HFFc6 (cell line): ENCODE measurements around the gene PRAME. TPM values are rescaled to one million over a fixed set of nuclear protein-coding genes. Genes with fewer than 3 reads are reported as not detected.

ENCODE experiments used
- DNase-seq: peaks from one replicate; pipeline ENCODE4 v3.0.0-alpha.2; 2018
- H3K27ac Mint-ChIP-seq: 2 replicates; pipeline ENCODE4 v1.8.0; 2020; ENCODE audit warnings: mild to moderate bottlenecking, mixed read lengths
- H3K27me3 Mint-ChIP-seq: 2 replicates; pipeline ENCODE4 v1.8.0; 2021; ENCODE audit warnings: mild to moderate bottlenecking, moderate library complexity, mixed read lengths; ENCODE audit not compliant: insufficient read depth
- H3K36me3 Mint-ChIP-seq: 2 replicates; pipeline ENCODE4 v1.8.0; 2021; ENCODE audit warnings: low read depth, mixed read lengths
- H3K4me1 Mint-ChIP-seq: 2 replicates; pipeline ENCODE4 v1.8.0; 2020; ENCODE audit warnings: low read depth, mixed read lengths
- H3K4me3 Mint-ChIP-seq: 2 replicates; pipeline ENCODE4 v1.8.0; 2020; ENCODE audit warnings: mild to moderate bottlenecking, moderate library complexity, mixed read lengths
- H3K9me3 Mint-ChIP-seq: 2 replicates; pipeline ENCODE4 v1.8.0; 2020; ENCODE audit warnings: mild to moderate bottlenecking, mixed read lengths
- CTCF ChIP-seq: fragments of 200-600 bp; sonication (generic); IDR thresholded peaks from 2 replicates; pipeline ENCODE4 v1.5.0; 2021; ENCODE audit warnings: antibody characterized with exemption, mild to moderate bottlenecking
- total RNA-seq, 6 experiments: library from RNA; stranded (reverse); fragmentation: NEBNext Ultra II Directional; extraction: Animal tissue kit (Norgen Biotek cat#: 25700); gene quantifications; 2 replicates in 1 of 6; 3 replicates in 5 of 6; pipeline ENCODE4 v1.2.3, GENCODE V29; 2021

The PRAME gene
- total RNA-seq, 6 experiments from 2014 or later = not detected

GRCh38 chr22:22547226-22547625 is 11.8 kb downstream of the PRAME start:
- H3K36me3 Mint-ChIP-seq = no peaks in the 10 kb centered on the region

GRCh38 chr22:22546490-22546889 is 12.6 kb downstream of the PRAME start:
- H3K36me3 Mint-ChIP-seq = no peaks in the 10 kb centered on the region
- no peak overlapping the region for H3K4me3 Mint-ChIP-seq
- H3K9me3 Mint-ChIP-seq = peaks cover 6% of the 10 kb centered on the region
- H3K4me1 Mint-ChIP-seq = no peaks in the 10 kb centered on the region
- H3K27me3 Mint-ChIP-seq = peaks cover 21% of the 10 kb centered on the region
- H3K27ac Mint-ChIP-seq = no peak overlapping the region
- no peak for DNase-seq
- no peak for TF ChIP-seq CTCF

More at GRCh38 chr22:22547226-22547625, 11.8 kb downstream of the PRAME start:
- Mint-ChIP-seq H3K4me1 (no peaks in the 10 kb centered on the region), H3K9me3 (peaks cover 4% of the 10 kb centered on the region), H3K27me3 (peaks cover 15% of the 10 kb centered on the region), H3K4me3 (no peak overlapping the region), H3K27ac (no peak overlapping the region)
- TF ChIP-seq CTCF = no peak
- DNase-seq = no peak

- no peaks in the 10 kb centered on the region for H3K36me3 Mint-ChIP-seq
- H3K27ac Mint-ChIP-seq = no peak overlapping the region
- no peak for TF ChIP-seq CTCF
- peaks cover 13% of the 10 kb centered on the region for H3K9me3 Mint-ChIP-seq
- H3K27me3 Mint-ChIP-seq = peaks cover 17% of the 10 kb centered on the region
- H3K4me1 Mint-ChIP-seq = no peaks in the 10 kb centered on the region
- no peak for DNase-seq
- no peak overlapping the region for H3K4me3 Mint-ChIP-seq
Observed at GRCh38 chr22:22545084-22545483, 14.0 kb downstream of the PRAME start.

- H3K36me3 Mint-ChIP-seq = no peaks in the 10 kb centered on the region
- H3K4me1 Mint-ChIP-seq = no peaks in the 10 kb centered on the region
- no peak for TF ChIP-seq CTCF
- DNase-seq = no peak
- no peak overlapping the region for H3K27ac Mint-ChIP-seq
- peaks cover 15% of the 10 kb centered on the region for H3K27me3 Mint-ChIP-seq
- H3K4me3 Mint-ChIP-seq = no peak overlapping the region
- peaks cover 22% of the 10 kb centered on the region for H3K9me3 Mint-ChIP-seq
Observed at GRCh38 chr22:22538226-22538989, 20.7 kb downstream of the PRAME start.

- Mint-ChIP-seq H3K4me1 (no peaks in the 10 kb centered on the region), H3K4me3 (no peak overlapping the region), H3K36me3 (no peaks in the 10 kb centered on the region), H3K27me3 (peaks cover 10% of the 10 kb centered on the region), H3K9me3 (peaks cover 20% of the 10 kb centered on the region), H3K27ac (no peak overlapping the region)
- no peak for DNase-seq
- TF ChIP-seq CTCF = no peak
Observed at GRCh38 chr22:22536916-22537315, 22.1 kb downstream of the PRAME start.
